K562 treated with DMSO at 1 percent for 12 hours (cell line): ENCODE results near the gene HOXB13. TPM values are rescaled to one million over a fixed set of nuclear protein-coding genes. Genes with fewer than 3 reads are reported as not detected.

Experiments used
- total RNA-seq: library from RNA; unstranded; fragments of 300-600 nt; gene quantifications from 2 replicates; pipeline ENCODE4 v1.2.3, GENCODE V29; 2022; ENCODE audit not compliant: insufficient read depth

HOXB13 gene
- total RNA-seq: not detected in 2 replicates

GRCh38 chr17:48728232-48729231 lies at the start of gene HOXB13:
TSS of gene HOXB13 (minus strand) at chr17:48728750. CDS start at chr17:48728593, 157 bp downstream.

GRCh38 chr17:48722915-48723422 lies 5.6 kb downstream of the HOXB13 start, which contains the start of gene PRAC2:
TSS of gene PRAC2 (plus strand) at chr17:48723185. CDS start at chr17:48724411, 1,226 bp downstream.

GRCh38 chr17:48722201-48722907 lies 6.2 kb downstream of the HOXB13 start, which contains the start of gene PRAC1:
TSS of gene PRAC1 (minus strand) at chr17:48722518. CDS start at chr17:48722392, 126 bp downstream.

Other genes starting within 250 kb of the HOXB13 start
- not detected in 2 replicates for gene HOXB1, start 197.7 kb downstream of the HOXB13 start, total RNA-seq
- 79.5 and 94.6 TPM in 2 replicates for gene HOXB2, start 183.6 kb downstream of the HOXB13 start, total RNA-seq
- gene HOXB4, start 150.4 kb downstream of the HOXB13 start, total RNA-seq: 13.6 and 20.0 TPM in 2 replicates
- 15.0 and 35.7 TPM in 2 replicates for gene HOXB3, start 138.5 kb downstream of the HOXB13 start, total RNA-seq
- 3.7 and 9.2 TPM in 2 replicates for gene HOXB5, start 135.0 kb downstream of the HOXB13 start, total RNA-seq
- 15.2 and 16.0 TPM in 2 replicates for gene HOXB6, start 123.8 kb downstream of the HOXB13 start, total RNA-seq
- gene HOXB7, start 117.7 kb downstream of the HOXB13 start, total RNA-seq: 21.9 and 23.0 TPM in 2 replicates
- gene HOXB8, start 113.5 kb downstream of the HOXB13 start, total RNA-seq: 21.9 and 37.9 TPM in 2 replicates
- 103 and 184 TPM in 2 replicates for gene HOXB9, start 102.4 kb downstream of the HOXB13 start, total RNA-seq
- gene PRAC1, start 6.2 kb downstream of the HOXB13 start, total RNA-seq: not detected in 2 replicates
- gene PRAC2, start 5.6 kb downstream of the HOXB13 start, total RNA-seq: not detected in 2 replicates
- not detected in 2 replicates for gene TTLL6, start 88.5 kb upstream of the HOXB13 start, total RNA-seq
- gene CALCOCO2, start 102.3 kb upstream of the HOXB13 start, total RNA-seq: 48.6 and 84.9 TPM in 2 replicates
- gene ATP5MC1, start 164.0 kb upstream of the HOXB13 start, total RNA-seq: 83.4 and 137 TPM in 2 replicates
- gene UBE2Z, start 179.7 kb upstream of the HOXB13 start, total RNA-seq: 35.5 and 57.2 TPM in 2 replicates
- gene SNF8, start 216.1 kb upstream of the HOXB13 start, total RNA-seq: 108 and 121 TPM in 2 replicates
- gene GIP, start 239.8 kb upstream of the HOXB13 start, total RNA-seq: not detected in 2 replicates